Prostate gland (tissue), 2 donors: ENCODE measurements around the gene MORC2.
A peak's percentile ranks its signal among the peaks of the same experiment; 100 is the strongest.

Experiments
- POLR2AphosphoS5 ChIP-seq: sonication (generic); formaldehyde crosslinking; IDR thresholded peaks from one replicate; pipeline ENCODE4 v1.6.1; 2017; ENCODE audit warnings: antibody characterized with exemption
- TF ChIP-seq, protein P1 (sequence below), 4 experiments: fragments of 200-600 bp in 2 of 4; fragments of 450-650 bp in 2 of 4; sonication (generic) in 2 of 4; IDR thresholded peaks; 1 replicate in 3 of 4; 2 replicates in 1 of 4; pipeline ENCODE4 v1.5.1; 2016 to 2019; ENCODE audit warnings: antibody characterized with exemption in 4 of 4, mild to moderate bottlenecking in 2 of 4, moderate library complexity in 2 of 4

DNA sequence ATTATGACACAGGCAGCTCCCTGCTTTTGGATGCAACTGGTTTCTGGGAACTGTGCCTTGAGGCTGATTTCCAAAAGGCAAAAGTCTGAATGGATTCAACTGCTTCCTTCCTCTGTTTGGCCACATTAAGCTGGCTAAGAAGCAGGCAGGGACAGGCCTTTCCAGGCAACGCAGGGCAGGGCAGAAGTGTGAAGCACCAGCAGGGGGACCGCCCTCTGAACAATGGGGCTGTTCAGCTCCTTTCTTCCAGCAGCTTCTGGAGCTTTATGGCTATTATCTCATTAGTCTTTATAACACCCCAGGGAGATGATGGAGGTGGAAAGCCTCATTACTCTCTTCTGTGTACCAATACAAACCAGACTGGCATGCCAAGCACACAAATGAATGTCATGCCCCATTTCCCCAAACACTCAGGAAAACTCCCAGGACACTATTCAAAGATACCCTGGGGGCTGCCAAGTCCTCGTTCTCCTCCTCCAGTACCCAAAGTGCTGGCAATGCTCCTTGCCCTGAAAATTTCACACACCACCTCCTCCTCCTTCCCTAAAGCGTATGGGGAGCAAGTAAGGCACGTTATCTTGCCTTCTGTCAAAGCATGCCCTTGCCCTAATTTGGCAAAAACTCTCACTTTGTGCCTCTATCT, 21.3 kb downstream of the MORC2 start:
- TF ChIP-seq POLR2AphosphoS5, result peak; percentile 62
- TF ChIP-seq, protein P1, sequence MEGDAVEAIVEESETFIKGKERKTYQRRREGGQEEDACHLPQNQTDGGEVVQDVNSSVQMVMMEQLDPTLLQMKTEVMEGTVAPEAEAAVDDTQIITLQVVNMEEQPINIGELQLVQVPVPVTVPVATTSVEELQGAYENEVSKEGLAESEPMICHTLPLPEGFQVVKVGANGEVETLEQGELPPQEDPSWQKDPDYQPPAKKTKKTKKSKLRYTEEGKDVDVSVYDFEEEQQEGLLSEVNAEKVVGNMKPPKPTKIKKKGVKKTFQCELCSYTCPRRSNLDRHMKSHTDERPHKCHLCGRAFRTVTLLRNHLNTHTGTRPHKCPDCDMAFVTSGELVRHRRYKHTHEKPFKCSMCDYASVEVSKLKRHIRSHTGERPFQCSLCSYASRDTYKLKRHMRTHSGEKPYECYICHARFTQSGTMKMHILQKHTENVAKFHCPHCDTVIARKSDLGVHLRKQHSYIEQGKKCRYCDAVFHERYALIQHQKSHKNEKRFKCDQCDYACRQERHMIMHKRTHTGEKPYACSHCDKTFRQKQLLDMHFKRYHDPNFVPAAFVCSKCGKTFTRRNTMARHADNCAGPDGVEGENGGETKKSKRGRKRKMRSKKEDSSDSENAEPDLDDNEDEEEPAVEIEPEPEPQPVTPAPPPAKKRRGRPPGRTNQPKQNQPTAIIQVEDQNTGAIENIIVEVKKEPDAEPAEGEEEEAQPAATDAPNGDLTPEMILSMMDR (IDR thresholded peaks at IDR 0.05), result peak in 2 of 4 experiments; percentile 31 to 54
